HK-2 (cell line): Measurements from ENCODE around the gene HMGB3.
"Not testable (repeated sequence)": the region's sequence is repeated elsewhere in the genome, so short reads cannot be mapped to it uniquely, and the experiment has no call there.

Experiments used
- DNase-seq: peaks from one replicate; pipeline ENCODE4 v3.0.0-alpha.2; 2018; ENCODE audit not compliant: unreplicated experiment

HMGB3 gene

DNA sequence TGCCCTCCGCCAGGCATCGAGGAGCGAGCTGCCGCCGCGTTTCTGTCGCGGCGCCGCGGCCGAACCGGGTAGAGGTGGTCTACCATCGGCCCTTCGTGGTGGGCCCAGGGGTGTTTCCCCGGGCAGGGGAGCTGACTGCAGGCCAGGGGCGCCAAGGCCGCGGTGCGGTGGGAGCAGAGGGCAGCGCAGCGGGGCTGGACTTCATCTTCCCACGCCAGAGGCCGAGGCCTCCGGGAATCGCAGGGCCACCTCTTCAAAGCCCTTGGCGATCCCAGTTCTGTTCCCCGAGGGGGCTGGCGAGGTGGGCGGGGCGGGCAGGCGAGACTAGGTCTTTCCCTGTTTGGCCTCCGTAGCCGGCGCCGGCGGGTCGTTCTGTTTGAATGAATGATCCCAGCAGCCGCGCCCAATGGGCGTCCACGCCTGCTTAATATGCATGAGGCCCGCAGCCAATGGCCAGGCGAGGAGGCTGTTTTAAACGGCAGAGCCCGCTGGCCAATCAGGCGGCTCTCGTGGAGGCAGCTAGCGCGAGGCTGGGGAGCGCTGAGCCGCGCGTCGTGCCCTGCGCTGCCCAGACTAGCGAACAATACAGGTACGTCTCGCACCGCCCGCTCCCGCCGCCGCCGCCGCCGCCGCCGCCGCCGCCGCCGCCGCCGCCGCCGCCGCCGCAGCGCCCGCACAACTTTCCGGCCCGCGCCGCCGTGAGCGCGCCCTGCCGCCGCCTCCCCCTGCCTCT, at the start of gene HMGB3:
HMGB3 (plus strand) TSS at position 548 of the 733 bp plus-strand sequence. CDS start 2,265 bp downstream, outside the sequence.
- DNase-seq, result peak; percentile 93

DNA sequence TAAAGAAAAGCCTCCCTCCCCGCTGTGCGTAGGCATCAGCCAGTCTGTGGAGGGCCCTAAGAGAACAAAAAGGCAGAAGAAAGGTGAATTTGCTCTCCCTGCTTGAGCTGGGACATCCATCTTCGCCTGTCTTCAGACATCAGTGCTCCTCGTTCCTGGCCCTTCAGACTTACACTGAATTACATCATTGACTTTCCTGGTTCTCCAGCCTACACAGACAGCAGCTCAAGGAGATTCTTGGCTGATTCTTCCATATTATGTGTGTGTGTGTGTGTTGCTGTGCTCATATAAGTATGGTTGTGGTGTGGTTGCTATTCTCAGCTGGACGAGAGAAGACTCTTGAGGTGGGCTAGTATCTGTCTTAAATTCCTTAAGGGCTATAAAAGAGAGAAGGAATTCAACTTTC, 49.2 kb upstream of the HMGB3 start:
- DNase-seq, result no peak

- DNase-seq, result peak; percentile 33
Measured at GRCh38 chrX:150934453-150934852, 48.7 kb upstream of the HMGB3 start.

- no peak for DNase-seq
Measured at GRCh38 chrX:150935467-150935866, 47.7 kb upstream of the HMGB3 start.

- DNase-seq, result no peak
Measured at GRCh38 chrX:150936556-150936955, 46.6 kb upstream of the HMGB3 start.

GRCh38 chrX:150940844-150941495, 42.2 kb upstream of the HMGB3 start:
- DNase-seq, result no peak

DNA sequence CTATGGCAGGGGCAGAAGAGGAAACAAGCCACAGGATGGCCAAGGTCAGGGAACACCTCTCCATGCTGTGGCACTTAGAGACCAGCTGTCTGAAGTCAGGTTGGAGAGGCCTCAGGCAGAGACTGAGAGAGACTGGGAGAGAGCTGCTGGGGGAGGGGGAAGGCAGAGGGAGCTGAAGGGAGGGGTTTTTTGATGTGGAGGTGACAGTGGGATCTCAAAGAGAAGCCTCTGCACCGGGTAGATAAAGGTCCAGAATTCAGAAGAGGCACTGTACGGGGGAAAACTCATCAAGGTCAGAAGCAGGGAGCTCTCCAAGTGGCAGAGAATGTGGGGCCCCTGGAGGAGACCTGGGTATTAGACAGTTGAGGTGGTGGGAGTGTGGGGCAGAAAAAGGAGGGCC, 41.6 kb upstream of the HMGB3 start:
- no peak for DNase-seq

DNA sequence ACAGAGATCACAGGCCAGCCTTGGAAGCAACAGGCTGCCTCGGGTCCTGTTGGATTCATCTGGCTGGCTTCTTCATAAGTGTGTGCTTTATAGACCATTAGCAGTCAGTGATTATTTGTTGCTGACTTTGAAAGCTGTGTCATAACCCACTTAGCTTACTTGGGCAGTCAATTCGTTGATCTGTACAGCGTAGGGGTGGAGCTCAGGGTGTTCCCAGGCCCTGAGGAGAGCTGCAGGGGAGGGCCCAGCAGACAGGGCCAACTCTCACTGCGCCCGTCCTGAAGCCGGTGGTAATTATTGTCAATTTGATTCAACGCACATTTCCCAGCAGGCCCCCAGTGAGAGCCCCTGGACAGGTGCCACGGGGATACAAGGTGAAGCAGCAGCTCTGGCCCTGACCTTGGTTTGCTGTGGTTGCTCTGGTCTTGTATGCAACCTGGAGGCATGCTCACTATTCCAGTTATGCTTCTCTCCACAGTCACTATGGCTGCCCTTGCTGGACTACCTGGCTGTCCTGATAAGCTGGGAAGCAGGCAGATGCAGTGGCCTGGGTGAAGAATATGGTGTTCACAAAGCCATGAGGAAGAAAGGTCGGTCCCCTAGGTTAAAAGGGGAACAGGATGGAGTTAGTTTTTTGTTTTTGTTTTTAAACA, 40.1 kb upstream of the HMGB3 start:
- no peak for DNase-seq

DNA sequence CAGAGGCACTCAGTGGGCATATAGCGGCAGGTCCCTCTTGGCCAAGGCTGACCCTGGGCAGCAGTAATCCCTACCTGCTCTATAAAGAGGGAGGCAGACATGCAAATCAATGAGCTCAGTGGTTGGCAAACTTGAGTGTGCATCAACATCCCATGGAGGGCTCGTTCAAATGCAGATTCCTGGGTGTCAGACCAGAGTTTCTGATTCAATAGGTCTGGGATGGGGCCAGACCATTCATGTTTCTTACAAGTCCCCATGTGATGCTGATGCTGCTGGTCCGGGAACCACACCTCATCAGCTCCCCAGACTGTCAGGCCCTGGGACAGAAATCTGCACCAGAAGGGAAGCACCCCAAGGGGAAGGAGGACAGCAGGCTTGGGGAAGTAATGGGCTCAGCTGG, 38.9 kb upstream of the HMGB3 start:
- no peak for DNase-seq

GRCh38 chrX:150954951-150955350, 28.2 kb upstream of the HMGB3 start:
- DNase-seq, result no peak

DNA sequence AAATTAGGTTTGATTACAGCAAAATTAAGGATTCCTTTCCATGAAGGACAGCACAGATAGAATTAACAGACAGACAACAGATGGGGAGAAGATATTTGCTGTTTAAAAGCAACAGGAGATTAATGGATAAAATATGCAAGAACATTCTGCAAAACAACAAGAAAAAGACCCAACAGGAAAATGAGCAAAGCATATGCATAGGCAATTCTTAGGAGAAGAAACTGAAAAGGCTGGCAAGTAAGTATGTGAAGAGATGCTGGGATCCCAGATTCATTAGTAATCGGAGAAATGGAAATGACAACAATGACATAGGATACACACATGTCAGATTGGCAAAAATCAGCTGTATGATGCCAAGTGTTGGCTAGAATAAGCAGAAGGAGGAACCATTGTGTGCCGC, 27.5 kb upstream of the HMGB3 start:
- DNase-seq, result no peak

- DNase-seq, result no peak
Measured at GRCh38 chrX:150958177-150958576, 25.0 kb upstream of the HMGB3 start.

DNA sequence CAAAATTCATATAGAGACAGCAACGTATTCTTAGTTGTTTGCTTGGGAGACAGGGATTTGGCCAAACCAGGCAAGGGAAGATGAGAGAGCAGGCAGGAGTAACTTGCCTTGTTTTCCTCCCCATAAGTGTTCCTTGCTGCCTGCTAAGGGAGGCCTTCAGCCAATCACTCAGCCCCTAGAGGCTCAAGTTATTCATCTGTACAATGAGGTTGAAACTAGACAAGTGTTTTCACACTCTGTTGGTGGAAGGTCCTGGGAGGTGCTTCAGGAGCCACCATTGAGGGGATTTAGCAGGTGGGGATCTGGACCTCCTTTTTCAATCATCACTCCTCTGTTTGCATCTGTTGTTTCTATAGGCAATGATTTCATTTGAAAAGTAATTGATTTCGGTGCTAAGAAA, 23.6 kb upstream of the HMGB3 start:
- no peak for DNase-seq

DNA sequence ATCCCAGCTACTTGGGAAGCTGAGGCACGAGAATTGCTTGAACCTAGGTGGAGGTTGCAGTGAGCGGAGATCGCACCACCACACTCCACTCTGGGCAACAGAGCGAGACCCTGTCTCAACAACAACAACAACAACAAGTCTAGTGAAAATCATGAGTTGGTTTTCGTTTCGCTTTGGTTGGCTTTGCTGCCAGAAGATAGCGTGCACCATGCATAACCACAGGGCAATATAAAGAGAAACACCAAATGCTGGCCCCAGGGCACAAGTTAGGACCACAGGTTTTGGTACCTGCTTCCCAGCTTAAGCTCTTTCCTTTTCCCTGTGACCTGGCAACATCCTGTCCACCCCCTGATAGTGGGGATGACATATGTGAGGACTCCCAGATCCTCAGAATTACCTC, 21.5 kb upstream of the HMGB3 start:
- no peak for DNase-seq

- not testable (repeated sequence) for DNase-seq
Measured at GRCh38 chrX:150964416-150964815, 18.7 kb upstream of the HMGB3 start.

DNA sequence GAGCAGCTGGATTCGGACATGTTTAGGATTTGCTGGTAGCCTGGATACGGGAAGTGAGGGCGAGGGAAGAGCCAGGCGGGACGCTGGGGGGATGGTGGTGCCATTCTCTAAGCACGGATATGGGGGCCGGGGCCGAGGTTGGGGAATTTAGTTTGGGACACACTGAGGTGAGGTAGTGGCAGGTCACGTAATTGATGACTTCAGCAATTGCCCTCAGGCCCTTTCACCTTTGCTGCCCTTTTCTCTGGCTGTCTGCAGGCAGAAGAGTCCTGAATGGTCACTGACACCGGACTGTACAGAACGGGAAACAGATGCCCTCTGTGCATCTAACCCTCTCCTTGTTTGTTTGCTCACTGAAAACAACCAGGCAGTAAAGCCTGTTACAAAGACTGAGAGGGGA, 16.9 kb upstream of the HMGB3 start:
- no peak for DNase-seq

GRCh38 chrX:150966742-150967141, 16.4 kb upstream of the HMGB3 start:
- DNase-seq, result no peak

GRCh38 chrX:150967786-150968185, 15.3 kb upstream of the HMGB3 start:
- DNase-seq, result no peak

DNA sequence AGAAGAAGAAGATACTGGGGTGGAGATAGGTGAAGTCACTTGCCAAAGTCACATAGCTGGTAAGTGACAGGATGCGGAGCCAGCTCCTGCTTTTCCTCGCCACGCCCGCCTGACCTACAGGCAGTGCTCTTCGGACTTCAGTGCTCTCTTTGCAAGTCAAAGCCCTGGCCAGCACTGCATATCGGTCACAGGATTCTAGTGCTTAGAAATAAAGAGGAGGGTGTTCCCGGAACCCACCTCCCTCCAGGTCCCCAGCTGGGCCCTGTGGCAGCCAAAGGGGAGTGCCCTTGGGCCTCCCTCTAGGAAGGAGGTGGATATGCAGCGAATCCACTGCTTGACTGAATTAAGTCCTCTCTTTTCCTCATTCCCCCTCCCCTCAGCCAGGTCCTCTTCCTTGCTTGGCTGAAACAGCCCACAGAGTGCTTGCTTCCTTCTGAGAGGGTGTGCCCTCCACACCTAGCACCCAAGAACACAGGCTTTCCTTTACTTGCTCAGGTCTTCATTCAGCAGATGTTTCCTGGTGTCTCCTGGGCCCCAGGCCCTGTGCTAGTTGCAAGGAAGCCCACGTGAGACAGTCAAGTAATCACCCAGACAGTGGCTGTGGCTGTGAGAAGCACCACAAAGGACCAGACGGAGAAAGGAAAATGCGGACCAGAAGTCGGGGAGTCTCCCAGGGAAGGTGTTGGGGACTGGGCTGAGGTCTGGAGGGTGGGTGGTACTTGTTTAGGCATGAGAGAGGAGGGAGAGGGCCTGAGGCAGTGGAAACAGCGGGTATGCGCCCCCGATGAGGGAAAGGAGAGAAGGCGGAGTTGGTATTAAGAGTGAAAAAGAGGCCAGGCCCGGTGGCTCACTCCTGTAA, 14.0 kb upstream of the HMGB3 start:
- DNase-seq, result no peak

- DNase-seq, result no peak
Measured at GRCh38 chrX:150972450-150972849, 10.7 kb upstream of the HMGB3 start.

DNA sequence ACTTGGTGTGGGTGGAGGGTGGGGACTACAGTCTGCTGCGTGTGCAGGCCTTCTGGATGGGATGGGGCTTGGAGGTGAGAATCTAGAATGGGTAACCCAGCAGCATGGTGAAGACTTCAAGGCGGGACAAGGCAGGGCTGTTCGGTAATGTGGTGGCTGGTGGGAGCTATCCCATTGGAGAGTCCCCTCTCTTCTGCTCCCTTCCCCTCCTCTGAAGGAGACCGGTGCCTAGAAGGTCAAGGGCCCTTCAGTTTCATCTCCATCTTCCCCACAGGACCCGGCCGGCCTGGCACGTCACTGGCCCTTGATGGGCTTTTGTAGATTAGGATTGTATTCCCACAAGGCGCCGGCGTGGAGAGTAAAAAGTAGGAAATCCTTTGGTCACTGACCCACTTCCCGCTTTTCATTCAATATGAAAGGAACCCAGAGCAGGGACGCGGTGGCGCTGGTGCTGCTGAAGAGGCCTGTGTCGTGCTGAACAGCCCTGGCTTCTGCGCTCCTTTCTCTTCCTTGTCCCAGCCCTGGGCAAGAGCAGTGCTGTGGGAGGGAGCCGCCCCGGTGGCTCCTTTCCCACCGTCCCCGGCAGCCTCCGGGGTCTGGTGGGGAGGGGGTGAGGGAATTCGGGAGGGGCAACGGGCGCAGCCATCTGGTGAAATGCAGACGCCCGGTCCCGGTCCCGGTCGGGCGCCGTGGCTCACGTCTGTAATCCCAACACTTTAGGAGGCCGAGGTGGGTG, 7.3 kb upstream of the HMGB3 start:
- no peak for DNase-seq
